Kidney tubule cell (primary cell): Measurements from ENCODE around the gene PTPRE.
A peak's percentile ranks its signal among the peaks of the same experiment; 100 is the strongest.

Experiments used
- DNase-seq: peaks from one replicate; pipeline ENCODE4 v3.0.0-alpha.2; 2018; ENCODE audit warnings: low spot score

Gene PTPRE

DNA sequence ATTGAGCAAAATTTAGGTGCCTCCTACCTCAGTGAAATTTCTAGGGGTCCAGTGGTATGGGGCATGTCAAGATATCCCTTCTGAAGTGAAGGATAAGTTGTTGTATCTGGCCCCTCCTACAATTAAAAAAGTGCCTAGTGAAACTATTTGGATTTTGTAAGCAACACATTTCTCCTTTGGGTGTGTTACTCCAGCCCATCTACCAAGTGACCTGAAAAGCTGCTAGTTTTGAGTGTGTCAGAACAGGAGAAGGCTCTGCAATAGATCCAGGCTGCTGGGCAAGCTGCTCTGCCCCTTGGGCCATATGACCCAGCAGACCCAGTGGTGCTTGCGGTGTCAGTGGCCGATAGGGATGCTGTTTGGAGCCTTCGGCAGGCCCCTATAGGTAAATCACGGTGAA, 46.0 kb downstream of the PTPRE start:
- no peak for DNase-seq

DNA sequence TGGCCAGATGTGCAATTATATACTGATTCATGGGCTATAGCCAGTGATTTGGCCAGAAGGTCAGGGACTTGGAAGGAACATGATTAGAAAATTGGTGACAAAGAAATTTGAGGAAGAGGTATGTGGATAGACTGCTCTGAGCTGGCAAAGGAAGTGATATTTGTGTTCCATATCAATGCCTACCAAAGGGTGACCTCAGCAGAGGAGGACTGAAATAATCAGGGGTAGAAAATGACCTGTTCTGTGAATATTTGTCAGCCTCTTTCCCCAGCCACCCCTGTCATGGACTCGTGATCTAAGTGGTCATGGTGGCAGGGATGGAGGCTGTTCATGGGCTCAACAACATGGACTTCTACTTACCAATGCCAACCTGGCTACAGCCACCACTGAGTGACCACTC, 47.0 kb downstream of the PTPRE start:
- DNase-seq = peak; percentile 41

DNA sequence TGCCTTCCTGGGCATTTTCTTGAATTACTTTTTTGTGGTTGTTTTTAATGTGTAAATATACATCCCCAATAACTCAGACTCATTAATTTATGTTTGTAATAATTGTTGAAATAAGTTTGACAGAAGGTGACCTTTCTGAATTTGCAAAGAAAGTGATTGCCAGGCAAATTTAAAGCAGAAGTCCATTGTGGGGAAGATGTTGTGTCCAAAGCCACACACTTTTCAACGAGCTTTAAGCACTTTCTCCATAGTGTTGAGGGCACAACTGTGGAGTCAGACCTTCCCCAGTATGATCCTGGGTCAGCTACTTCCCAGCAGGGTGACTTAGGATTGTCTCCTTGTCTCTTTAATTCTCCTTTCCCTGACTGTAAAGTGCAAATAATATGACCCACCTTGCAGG, 52.5 kb downstream of the PTPRE start:
- DNase-seq = no peak

DNA sequence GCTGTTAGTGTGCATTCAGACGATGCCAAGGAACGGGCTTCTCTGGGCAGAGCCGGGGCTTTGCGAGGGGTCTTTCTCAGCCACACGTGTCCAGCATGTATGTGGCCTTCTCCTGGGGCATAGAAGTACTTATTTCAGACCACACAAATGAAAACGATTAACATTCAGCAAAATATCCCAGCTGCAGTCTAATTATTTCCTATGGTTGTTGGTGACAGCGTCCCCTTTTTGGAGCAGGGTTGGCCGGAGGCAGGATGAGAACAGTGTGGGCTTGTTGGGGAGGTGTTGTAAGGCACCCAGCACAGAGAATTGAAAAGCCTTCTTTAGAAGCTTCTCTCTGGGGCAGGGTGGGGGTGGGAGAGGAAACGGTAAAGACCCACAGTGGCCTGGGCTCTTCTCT, 54.2 kb downstream of the PTPRE start:
- no peak for DNase-seq

DNA sequence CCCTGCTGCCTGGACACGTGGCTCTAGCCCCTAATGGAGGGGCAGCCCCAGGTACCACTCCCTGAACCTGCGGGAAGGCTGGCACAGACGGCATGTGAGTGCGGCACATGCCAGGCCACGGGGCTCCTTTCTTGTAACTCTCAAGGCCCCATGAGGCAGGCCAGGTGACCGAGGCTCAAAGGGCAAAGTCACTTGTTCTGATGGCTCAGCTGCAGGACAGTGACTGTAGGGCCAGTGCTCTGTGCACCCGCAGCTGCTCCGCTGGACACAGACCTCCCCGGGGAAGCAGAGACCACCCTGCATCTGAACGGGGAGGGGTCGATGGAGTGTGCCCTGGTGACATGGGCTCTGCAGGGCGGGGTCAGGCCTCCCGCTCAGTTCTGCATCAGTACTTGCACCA, 55.3 kb downstream of the PTPRE start:
- DNase-seq = no peak

DNA sequence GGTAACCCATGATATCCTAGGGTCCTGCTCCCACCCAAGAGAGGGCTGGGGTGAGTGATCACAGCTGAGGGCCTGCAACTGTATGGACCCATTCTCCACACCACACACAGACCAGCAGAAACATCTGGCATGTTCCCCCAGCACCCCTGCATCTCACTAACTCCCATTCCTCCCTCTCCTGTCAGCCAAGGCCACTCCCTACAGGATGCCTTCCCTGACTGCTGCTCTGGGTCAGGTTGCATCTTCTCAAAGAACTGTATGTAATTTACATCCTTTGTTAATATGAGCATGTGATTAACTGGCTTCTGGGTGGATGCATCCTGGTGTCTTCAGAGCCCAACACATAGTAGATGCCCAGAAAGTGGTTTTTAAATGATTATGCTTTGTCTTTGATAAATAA, 56.2 kb downstream of the PTPRE start:
- no peak for DNase-seq

DNA sequence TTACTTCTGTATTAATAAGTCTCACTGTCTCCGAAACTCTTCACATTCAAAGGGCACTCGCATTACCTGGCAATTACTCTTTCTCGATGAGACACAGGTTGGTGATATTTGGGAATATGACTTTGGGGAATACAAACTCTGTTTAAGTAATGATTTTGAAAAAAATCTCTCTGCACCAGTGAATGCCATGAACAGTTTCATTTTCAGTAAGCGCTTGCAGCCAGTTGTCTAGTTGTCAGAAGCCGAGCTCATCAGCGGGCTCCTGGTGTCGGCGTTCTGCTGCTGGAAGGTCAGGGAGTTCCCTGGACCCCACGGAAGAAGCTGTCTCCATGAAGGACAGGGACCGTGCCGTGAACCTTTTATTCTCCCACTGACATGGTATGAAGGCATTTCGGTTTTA, 57.7 kb downstream of the PTPRE start:
- no peak for DNase-seq

DNA sequence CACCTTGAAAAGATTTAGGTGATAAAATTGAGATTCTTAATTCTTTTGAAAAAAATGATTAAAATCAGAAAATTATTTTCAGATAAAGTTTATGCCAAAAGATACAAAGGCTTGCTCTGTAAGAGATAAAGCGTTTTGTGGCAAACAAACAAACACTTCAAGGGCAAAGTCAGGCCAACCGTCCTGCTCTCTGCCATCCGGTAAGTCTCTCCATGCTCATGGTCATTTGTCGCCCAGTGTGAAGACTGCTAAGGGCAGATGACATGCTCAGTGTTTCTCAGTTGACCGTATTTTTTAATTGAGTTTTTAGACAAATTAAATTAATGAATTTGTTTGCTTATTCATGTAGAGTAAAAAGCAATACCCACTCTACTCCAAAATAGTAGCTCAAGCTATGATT, 60.0 kb downstream of the PTPRE start:
- DNase-seq = no peak

DNA sequence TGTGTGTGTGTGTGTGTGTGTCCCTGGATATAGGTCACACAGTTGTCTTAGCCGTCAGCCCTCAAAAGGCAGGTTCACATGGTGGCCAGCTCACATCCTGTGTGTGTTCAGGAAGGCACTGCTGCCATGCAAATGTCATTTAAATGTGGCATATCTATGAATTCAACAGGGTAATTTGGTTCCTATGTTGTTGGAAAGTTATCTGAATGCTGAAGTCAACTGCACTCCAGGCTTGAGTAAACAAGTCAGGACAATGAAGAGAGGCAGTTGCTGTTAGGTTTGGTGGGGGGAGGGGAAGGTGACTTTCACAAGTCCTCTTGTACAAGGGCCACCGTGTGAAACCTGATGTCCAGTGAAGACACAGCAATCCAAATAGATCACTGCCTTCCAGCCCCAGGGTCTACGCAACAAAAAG, 61.1 kb downstream of the PTPRE start:
- DNase-seq = no peak

DNA sequence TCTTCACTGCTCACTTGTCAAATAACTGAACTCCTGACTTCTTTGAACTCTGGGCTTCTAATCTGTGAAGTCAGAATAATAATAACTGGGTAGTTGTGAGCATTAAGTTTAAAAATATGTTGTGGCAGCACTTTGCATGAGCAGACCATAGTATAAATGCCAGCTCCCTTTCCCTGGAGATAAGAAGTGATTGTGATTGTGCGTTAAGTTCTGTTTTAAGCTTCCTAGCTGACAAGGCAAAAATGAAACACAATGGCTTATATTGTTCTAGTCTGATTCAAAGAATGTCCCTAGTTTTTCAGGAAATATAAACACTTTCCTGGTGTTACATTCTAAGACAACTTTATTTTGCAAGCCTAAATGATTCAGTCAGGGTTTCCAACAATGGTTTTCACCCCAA, 61.8 kb downstream of the PTPRE start:
- no peak for DNase-seq

DNA sequence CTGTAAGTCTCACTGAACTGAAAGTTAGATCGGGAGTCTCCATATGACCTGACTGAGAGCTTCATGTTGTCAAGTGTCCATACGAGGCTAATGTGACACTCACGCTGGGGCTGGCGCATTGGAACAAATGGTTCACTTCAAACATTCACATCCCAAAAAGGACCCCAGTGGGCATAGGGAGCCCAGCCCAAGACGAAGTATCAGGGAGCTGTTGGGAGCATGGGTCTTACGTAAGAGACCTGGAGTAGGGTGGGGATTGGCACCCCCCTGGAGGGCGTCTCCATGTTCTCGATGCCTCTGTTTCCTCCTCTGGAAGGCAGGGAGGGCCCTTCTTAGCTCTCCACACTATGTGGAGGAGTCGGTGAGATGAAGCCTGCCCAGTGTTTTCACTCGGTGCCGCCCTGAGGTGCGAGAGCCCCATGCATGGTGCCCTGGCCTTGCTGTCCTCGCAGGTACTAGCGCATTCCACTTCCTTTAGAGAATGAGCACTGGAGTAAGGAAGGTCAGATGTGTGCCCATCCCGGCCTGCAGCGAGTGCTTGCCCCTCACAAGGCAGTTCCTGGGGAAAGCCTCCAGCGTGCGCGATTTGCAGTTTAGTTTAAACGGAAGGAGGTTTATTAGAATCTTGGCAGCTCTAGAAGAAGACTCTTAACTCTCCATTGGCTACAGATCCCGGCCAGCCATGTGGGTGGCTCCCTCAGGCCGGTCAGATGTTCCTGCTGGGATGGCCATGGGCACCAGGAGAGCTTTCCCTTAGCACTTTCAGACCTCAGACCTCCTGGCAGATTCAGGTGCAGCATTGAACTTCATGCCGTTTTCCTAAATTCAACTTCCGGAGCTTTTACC, 64.4 kb downstream of the PTPRE start:
- DNase-seq = no peak

DNA sequence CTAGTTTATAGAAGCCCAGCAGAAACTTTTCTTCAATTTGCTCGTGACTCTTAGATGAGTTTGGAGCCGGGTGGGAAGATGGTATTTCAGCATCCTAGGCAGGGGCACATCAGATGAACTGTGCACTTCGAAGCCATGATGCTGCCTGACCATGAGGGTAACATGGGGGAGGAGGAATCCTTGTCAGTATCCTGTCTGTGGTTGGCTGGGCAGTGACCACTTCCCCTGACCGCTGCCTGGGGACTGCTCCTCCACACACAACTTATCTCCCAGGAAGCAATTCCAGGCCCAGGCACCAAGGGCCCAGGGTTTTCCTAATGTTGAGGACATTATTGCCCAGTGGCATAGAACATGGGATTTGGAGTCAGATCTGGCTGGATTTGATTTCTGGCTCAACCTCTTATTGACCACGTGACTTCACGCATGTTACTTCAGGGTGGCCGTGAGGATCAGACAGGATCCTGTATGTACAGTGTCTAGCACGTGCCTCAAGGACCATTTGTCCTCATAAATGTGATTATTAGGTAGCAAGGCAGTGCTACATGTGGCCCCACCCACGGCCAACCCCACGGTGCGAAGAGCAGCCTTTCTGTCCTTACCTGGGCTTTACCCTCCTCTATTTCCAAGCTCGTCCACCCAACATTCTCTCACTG, 65.2 kb downstream of the PTPRE start:
- DNase-seq = no peak

DNA sequence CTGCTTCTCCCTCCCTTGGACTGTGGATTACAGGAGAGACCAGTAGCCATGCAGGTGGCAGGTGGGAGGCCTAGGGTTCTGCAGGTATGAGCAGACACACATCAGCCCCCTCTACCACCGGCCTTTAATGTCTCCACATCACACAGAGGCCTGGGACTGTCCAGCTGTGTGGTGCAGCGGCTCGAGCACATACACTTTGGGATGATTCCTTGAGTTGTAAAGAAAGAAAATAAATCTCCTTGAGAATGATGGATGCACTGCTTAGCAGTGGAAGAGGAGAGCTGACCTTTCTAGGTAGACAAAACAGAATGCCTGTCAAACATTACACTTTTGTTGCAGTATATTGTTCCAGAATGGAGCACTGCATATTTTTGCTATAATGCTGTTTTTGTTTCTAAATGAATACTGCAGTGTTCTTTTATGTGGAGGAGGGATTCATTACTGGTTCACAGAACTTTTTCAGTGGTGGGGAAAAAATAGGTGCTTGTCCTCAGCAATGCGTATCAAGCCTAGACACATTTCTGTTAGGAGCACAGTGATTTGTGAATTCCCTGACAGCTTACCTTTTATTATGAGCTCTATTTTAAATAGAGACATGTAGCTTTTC, 66.0 kb downstream of the PTPRE start:
- DNase-seq = no peak

DNA sequence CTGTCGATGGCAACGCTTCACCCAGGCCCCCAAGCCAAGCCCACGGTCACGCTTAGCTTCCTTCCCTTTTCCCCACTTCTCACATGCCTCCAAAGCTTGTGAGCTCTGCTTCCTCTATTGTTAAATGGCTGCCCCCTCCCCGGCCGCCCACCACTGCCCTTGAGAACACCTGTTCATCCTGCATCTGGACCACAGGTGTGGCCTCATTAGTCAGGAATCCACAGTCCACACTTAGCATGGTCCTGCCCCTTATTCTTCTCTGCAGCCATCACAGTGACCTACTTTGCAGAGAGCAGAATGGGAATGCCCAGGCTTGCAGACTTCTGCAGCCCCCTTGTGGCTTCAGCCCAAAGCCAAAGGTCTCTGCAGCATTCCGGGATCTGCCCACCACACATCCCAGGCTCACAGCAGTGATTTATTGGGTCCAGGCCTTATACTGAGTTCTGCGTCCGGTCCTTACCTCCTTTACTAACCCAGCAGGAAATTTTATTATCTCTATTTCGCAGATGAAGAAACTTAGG, 66.9 kb downstream of the PTPRE start:
- no peak for DNase-seq

DNA sequence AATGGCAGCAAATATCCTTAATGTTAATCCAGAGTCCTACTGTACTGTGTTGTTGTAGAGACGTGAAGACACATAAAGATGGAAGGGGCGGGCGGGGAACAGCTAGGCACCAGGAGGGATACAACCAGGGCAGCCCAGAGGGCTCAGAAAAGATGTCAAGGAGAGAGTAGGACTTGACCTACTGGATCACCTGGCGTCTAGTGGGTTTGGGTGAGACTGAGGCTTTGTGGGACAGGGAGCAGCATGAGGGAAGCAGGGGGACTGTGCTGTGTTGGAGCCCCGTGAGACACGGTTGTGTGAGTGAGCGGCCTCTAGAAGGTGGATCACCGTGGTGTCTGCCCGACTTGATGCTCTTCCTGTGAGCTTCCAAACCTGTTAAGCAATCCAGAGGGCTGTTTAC, 68.0 kb downstream of the PTPRE start:
- no peak for DNase-seq

DNA sequence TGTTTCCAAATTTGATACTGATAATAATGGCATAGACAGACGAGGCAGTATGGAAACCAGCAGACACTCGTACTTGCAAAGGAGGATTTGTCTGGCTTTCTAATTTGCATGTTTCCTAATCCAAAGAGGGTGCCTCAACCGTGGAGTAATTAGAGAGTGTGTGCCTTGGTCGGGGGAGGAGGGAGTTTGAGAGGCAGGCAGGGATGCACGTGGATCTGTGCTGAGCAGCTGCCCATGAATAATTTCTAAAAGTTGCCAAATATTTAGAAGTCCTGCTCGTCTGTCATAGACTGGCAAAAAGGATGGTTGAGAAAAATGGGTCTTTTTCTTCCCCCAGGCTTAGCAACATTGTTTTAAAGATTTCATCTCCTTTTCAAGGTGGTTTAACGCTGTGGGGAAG, 69.4 kb downstream of the PTPRE start:
- DNase-seq = no peak

DNA sequence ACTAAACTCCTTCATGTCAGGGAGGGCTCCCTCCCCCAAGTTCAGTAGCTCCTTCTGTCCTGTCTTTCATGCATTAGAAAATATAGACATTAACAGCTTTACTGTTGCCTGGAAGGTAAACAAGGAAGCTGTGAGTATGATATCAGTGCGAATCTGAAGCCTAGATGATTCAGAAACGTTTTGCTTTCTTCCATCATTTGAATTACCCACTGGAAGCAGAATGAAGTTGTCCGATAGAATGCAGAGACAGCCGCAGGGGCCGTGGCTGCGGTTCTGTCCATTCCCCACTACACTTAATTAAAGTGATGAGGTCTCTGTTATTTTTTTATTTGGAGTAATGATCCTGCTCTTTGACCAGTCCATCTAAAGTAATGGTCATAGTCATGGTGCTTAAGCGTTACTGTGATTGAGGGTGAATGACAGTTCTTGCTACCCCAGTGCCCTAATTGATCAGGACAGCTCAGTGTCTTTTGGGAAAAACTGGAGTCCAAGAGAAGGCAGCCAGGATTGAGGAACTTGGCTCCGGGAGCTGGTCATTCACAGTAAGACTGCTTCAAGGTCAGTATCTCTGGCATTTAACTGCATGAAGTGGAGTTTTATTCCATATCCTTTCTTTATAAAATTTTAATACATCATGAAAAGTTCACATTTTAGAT, 69.9 kb downstream of the PTPRE start:
- peak; percentile 13 for DNase-seq

DNA sequence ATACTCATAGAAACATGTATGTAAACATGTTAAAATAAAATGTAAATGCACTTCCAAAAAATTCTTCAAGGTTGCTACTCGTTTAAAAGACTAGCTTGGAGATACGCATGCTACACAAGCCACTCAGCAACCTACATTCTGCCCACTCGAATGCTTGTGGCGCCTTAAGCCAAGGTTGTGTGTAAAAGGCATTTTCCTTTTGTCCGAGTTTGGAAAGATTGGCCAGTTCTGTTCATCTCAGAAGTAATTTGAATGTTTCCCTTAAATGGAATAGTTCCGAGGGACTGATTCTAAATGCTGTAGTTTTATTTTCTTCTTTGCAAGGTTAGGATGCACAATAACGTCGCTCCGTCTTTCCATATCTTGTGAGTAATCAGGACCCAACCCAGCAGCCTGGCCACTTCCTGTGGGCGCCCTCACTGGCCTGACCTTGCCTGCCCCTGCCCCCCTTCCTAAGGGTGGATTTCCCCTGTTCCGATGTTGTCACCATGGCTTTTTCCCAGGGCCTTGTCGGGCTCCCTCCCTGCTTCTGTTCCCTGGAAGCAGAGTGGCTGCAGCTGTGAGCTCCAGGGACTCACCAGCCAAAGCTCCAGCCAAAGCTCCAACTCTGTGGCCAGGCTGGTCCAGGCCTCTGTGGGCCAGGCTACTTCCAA, 70.6 kb downstream of the PTPRE start:
- DNase-seq = peak; percentile 80

DNA sequence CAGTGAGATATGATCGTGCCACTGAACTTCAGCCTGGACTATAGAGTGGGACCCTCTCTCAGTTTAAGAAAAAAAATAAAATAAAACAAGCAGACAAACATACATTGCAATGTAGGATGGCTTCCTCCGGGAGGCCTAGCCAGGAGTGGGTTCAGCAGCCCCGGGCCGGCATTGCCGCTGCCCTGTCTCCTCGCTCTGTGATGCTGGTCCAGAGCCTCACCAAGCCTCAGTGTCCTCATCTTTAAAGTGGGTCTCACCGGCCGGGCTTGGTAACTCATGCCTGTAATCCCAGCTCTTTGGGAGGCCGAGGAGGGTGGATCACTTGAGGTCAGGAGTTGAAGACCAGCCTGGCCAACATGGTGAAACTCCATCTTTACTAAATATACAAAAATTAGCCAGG, 71.6 kb downstream of the PTPRE start:
- DNase-seq = no peak

DNA sequence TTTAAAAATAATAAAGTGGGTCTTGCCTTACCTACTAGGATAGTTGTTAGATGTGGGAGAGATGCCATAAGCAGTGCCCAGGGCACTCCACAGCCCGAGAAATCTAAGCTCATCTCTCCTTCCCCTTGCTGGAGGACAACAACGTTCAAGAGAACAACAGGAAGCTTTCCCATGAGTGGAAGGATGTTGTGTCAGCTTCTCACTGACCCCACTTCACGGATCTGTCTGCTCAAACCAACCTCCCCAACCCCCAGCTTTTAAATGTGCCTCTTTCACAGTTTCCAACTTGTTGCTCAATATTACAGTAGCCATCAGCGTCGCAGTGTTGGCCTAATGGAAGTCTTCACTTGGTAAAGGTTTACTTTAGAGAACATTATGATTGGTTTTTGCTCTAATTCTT, 72.1 kb downstream of the PTPRE start:
- DNase-seq = no peak

DNA sequence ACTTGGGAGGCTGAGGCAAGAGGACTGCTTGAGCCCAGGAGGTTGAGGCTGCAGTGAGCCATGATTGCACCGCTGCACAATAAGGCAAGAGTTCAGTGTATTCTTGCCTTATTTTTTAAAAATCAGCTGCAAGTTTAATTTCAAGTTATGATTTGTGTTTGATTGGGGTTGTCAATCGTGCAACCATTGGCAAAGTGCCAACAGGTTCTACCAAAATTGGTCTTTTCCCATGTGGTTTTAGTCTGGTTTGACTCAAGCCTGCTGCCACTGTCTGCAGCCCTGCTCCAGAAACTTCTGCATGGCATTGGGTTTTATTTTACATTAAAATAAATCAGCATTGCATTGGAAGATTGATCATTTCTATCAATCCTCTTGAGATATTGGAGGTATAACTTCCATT, 72.7 kb downstream of the PTPRE start:
- DNase-seq = no peak

DNA sequence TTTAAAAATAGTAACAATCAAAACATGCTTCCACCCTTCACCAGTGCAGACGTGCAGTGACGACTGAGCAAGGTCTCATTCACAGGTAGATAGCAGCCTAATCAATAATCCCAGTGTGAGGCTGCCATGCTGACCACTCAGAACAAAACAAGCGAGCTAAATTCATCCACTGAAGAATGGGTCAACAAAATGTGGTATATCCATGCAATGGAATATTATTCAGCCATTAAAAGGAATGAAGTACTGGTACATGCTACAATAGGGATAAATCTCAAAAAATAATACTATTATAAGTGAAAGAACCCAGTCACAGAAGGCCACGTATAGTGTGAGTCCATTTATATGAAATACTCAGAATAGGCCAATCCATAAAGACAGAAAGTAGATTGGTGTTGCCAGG, 74.0 kb downstream of the PTPRE start:
- no peak for DNase-seq
